Thyroid gland (tissue), 4 donors: ENCODE results near the gene FOXD1.

Experiments used
- CTCF ChIP-seq, 6 experiments: fragments of 200-600 bp in 3 of 6; fragments of 450-650 bp in 3 of 6; sonication (generic) in 3 of 6; IDR thresholded peaks; one replicate each; pipeline ENCODE4 v1.5.1; 2016 to 2019; ENCODE audit warnings: antibody characterized with exemption in 6 of 6, mild to moderate bottlenecking in 2 of 6, inconsistent platforms in 1 of 6, moderate library complexity in 1 of 6
- POLR2A ChIP-seq, 2 donors: fragments of 450-650 bp; IDR thresholded peaks; one replicate each; pipeline ENCODE4 v1.6.1; 2017; ENCODE audit warnings: antibody characterized with exemption in 2 of 2, mild to moderate bottlenecking in 2 of 2, moderate library complexity in 1 of 2

DNA sequence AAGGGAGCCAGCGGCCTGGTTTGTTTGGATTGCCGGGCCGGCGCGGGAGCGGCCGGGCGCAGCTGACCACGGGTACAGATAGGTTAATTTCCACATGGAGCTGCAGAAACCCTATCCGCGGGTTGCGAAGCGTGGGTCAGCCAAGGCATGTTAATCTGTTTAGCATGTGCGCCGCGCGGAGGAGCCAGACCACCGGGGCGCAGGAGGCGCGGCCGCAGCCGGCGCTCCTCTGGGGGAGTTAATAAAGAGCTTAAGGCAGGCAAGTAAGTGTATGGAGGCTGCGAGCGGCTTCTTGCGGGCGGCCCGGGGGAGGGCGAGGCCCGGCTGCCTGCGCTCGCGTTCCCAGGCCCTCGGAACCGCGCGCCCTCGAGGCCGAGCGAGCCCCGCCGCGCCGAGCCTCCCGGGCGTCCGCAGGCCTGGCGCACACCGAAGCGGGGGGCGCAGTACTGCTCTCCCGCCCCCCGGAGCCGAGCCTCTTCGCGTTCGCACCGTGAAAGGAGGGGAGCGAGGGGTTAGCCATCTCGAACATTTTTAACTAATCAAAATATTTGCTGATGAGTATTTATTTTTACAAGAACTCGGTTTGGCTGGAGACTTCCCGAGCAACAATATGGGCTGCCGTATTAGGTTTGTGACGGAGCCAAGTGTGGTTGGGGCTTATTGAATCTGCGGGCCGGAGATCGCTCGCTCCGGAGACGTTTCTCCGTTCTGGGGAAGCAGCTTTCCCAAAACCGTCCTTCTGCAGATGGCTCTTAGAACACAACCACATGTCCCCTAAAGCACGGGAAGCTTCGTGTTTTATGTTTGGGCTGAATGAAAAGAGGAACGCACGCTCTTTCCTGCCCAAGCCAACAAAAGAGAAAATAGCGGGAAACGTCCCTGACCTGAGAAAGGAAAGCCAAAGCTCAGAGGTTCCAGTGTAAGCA is 28.8 kb downstream of the FOXD1 start:
- TF ChIP-seq CTCF (IDR thresholded peaks at IDR 0.05) (no peak), POLR2A (IDR thresholded peaks at IDR 0.05) (no peak)
